Liver (tissue), 3 donors: ENCODE data around the gene EHMT1.

Experiments
- TAF1 ChIP-seq: conservative IDR thresholded peaks from 2 replicates; pipeline ENCODE4 v1.6.1; 2016; ENCODE audit warnings: antibody characterized with exemption, mild to moderate bottlenecking
- TF ChIP-seq, protein P1 (sequence below): fragments of 150-350 bp; IDR thresholded peaks from 2 replicates; pipeline ENCODE4 v1.5.1; 2017; ENCODE audit warnings: improper control_type of control experiment, low read depth, low read length; ENCODE audit not compliant: missing input control
- TF ChIP-seq, protein P2 (sequence below): IDR thresholded peaks from 2 replicates; pipeline ENCODE4 v1.6.1; 2016; ENCODE audit warnings: antibody characterized with exemption, mild to moderate bottlenecking
- donor health status: healthy.
- donor health status: healthy.

DNA sequence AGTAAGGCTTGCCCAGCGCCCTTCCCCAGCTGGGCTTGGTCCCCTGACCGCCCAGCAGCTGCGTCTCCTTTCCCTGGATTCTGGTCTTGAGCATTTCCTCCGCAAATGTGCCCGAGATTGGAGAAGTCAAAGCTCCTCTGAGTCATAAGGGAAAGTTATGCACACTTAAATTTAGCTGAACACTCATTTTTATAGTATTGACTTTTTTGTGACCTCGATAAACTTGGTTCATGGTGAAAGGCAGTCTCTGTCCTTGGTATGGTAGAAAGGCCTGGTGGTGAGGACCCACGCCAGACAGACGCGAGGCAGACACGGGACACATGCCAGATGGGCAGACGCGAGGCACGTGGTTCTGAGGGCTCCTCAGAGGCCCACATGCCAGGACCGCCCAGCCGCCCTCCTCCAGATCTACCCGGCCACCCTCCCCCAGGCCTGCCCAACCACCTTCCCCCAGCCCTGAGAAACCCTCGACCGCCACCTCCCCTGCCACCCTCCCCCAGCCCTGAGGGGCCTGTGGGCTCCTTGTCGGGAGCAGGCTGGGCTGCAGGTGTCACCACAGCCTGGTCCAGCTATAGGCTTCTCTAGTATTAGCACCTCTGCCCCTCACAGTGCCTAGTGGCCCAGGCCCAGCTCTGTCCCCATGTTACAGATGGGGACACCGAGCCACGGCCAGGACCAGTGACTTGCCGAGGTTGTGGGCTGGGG is 197.9 kb downstream of the EHMT1 start:
- TF ChIP-seq, protein P1, sequence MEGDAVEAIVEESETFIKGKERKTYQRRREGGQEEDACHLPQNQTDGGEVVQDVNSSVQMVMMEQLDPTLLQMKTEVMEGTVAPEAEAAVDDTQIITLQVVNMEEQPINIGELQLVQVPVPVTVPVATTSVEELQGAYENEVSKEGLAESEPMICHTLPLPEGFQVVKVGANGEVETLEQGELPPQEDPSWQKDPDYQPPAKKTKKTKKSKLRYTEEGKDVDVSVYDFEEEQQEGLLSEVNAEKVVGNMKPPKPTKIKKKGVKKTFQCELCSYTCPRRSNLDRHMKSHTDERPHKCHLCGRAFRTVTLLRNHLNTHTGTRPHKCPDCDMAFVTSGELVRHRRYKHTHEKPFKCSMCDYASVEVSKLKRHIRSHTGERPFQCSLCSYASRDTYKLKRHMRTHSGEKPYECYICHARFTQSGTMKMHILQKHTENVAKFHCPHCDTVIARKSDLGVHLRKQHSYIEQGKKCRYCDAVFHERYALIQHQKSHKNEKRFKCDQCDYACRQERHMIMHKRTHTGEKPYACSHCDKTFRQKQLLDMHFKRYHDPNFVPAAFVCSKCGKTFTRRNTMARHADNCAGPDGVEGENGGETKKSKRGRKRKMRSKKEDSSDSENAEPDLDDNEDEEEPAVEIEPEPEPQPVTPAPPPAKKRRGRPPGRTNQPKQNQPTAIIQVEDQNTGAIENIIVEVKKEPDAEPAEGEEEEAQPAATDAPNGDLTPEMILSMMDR: no peak
- no peak for TF ChIP-seq TAF1
- TF ChIP-seq, protein P2, sequence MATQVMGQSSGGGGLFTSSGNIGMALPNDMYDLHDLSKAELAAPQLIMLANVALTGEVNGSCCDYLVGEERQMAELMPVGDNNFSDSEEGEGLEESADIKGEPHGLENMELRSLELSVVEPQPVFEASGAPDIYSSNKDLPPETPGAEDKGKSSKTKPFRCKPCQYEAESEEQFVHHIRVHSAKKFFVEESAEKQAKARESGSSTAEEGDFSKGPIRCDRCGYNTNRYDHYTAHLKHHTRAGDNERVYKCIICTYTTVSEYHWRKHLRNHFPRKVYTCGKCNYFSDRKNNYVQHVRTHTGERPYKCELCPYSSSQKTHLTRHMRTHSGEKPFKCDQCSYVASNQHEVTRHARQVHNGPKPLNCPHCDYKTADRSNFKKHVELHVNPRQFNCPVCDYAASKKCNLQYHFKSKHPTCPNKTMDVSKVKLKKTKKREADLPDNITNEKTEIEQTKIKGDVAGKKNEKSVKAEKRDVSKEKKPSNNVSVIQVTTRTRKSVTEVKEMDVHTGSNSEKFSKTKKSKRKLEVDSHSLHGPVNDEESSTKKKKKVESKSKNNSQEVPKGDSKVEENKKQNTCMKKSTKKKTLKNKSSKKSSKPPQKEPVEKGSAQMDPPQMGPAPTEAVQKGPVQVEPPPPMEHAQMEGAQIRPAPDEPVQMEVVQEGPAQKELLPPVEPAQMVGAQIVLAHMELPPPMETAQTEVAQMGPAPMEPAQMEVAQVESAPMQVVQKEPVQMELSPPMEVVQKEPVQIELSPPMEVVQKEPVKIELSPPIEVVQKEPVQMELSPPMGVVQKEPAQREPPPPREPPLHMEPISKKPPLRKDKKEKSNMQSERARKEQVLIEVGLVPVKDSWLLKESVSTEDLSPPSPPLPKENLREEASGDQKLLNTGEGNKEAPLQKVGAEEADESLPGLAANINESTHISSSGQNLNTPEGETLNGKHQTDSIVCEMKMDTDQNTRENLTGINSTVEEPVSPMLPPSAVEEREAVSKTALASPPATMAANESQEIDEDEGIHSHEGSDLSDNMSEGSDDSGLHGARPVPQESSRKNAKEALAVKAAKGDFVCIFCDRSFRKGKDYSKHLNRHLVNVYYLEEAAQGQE: no peak
